Measurements from ENCODE around the gene MYO5C. TPM values are rescaled to one million over a fixed set of nuclear protein-coding genes. Genes with fewer than 3 reads are reported as not detected.

MYO5C gene
- total and polyA plus RNA-seq, 2 of the 8 experiments (the other 6 are each of a cell fraction or from before 2014, with no cell fraction given): 8.2 to 26.7 TPM

DNA sequence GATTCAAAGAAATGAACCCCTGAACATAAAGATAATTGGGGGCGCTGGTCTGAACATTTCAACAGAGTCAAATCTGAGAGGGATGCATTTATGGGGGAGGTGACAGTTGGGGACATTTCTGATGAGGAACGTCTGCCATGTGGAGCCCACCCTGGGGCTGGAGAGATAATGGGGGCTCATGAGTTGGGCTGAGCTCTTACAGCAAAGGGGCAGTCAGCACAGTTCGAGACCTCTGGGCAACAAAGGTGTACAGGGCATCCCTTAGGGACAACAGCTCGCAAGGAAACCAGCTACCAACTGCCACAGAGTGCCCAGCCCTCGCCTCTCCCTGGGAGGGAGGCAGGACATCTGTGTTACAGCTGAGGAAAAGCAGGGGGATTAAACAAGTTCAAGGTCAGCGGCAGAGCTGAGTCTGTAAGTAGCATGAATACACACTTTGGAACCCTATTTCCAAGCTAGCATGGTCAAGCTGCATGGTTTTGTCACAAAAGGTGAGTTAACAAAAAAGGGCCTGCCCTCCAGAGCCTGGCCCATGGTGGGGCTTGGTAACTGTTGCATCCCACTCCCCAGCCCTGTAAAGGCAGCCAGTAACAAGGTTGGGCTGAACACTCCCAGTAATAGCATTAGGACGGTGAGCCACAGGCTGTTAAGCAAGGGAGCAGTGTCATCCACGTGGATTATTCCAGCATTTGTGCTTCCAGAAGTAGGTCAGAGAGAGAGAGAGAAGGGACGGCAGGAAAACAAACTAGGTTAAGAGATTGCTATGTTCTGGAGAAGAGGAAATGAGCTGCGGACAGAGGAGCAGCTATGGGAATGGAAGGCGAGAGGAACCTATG lies 108.7 kb downstream of the MYO5C start (continued):
- TF ChIP-seq TAF7 (optimal IDR thresholded peaks at IDR 0.05; ENCODE audit: borderline replicate concordance, low read depth, low read length) (no peak), SUZ12 (IDR thresholded peaks at IDR 0.05; ENCODE audit: low read length) (no peak), CHD2 (IDR thresholded peaks at IDR 0.05; ENCODE audit: low read length) (no peak), RXRA (IDR thresholded peaks at IDR 0.05; ENCODE audit: insufficient read depth, low read depth, low read length) (no peak)

Data from H1 (cell line).